Heart left ventricle (tissue), 13 donors: ENCODE results near the gene LMX1A.

ENCODE experiments used
- POLR2A ChIP-seq, 2 donors: fragments of 450-650 bp; IDR thresholded peaks; one replicate each; pipeline ENCODE4 v1.6.1; 2017; ENCODE audit warnings: antibody characterized with exemption in 2 of 2, mild to moderate bottlenecking in 2 of 2, moderate library complexity in 2 of 2
- TF ChIP-seq, protein P1 (sequence below), 12 donors: fragments of 200-600 bp; sonication (generic) in 4 of 12; IDR thresholded peaks; one replicate each; pipeline versions ENCODE4 v1.5.0 to v1.8.0; 2018 to 2022; ENCODE audit warnings: antibody characterized with exemption in 12 of 12, mild to moderate bottlenecking in 5 of 12
- donor health status: ischemic (EF 13 %, LVEDD 7.1; RV severe dilation, severe dysfunction).
- donor health status: DM: no; HTN: yes; CAD: no.
- donor health status: DM: no; HTN: no; CAD: no.
- donor health status: ischemic (EF 25% LVEDD 6.9; RV normal size, moderate dysfunction).
- donor health status: ischemic (EF 25% LVEDD 5.7; RV mildly dilated, moderate dysfunction).
- donor health status: ischemic (EF 35%, LVEDD 5.7; RV mildly dilated, moderate dysfunction).
- donor health status: nonischemic (EF 11% LVEDD 7.7; RV severe dilation, severe dysfunction).
- donor health status: DM: yes; HTN: yes; CAD: no.
- donor health status: PGD.
- donor health status: ischemic (EF 29% LVEDD 5.4; RV normal size, mild dysfunction).
- donor health status: nonischemic (EF 23%, LVEDD 6.1; RV moderate dilation, normal function).

DNA sequence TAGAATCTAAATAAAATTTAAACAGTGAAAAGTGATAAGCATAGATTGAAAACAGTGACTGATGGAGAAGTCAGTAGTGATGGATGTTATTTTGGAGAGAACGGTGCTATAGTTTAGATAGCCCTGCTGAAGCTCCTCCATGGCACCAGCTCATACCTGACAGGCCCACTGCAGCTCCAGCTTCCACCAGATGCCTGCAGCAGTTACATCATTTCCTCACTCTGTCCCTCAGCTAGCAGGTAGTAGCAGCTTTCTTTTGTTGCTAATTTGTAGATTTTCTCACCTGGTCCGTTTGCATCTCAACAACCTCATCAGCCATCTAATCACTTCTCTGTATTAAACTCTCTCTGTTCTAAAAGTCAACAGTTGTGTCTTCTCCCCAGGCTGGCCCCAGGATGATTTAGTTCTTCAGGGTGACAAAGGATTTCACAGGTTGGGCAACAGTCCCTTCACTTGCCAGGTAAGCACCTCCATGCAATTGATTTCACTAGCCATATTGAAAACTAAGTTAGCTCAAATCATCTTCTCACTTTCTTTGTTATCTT, 128.3 kb downstream of the LMX1A start:
- TF ChIP-seq POLR2A (IDR thresholded peaks at IDR 0.05): no peak
- TF ChIP-seq, protein P1, sequence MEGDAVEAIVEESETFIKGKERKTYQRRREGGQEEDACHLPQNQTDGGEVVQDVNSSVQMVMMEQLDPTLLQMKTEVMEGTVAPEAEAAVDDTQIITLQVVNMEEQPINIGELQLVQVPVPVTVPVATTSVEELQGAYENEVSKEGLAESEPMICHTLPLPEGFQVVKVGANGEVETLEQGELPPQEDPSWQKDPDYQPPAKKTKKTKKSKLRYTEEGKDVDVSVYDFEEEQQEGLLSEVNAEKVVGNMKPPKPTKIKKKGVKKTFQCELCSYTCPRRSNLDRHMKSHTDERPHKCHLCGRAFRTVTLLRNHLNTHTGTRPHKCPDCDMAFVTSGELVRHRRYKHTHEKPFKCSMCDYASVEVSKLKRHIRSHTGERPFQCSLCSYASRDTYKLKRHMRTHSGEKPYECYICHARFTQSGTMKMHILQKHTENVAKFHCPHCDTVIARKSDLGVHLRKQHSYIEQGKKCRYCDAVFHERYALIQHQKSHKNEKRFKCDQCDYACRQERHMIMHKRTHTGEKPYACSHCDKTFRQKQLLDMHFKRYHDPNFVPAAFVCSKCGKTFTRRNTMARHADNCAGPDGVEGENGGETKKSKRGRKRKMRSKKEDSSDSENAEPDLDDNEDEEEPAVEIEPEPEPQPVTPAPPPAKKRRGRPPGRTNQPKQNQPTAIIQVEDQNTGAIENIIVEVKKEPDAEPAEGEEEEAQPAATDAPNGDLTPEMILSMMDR (IDR thresholded peaks at IDR 0.05): no peak
